ENCODE results near the gene RTTN. TPM values are rescaled to one million over a fixed set of nuclear protein-coding genes. Genes with fewer than 3 reads are reported as not detected.
A peak's percentile ranks its signal among the peaks of the same experiment; 100 is the strongest.

RTTN gene
- polyA plus RNA-seq, 2 of the 4 experiments (the other 2 are of a cell fraction) = 8.4 to 24.6 TPM

- DNase-seq (ENCODE audit: low read depth in 1 of 2, low spot score in 1 of 2) (peak; percentile 10 to 62), ATAC-seq (peak; percentile 59 to 79; a peak in 3 of 6 replicates), FAIRE-seq (no peak)
- peak overlapping the region; percentile 23 for H3K4me2 ChIP-seq
- TF ChIP-seq FOXS1 (CRISPR knock-in tag; IDR thresholded peaks at IDR 0.05) (no peak), HOXB5 (CRISPR knock-in tag; IDR thresholded peaks at IDR 0.05) (no peak), MAZ (IDR thresholded peaks at IDR 0.05; ENCODE audit: borderline replicate concordance, low read depth, low read length) (no peak), CTCF (IDR thresholded peaks at IDR 0.05) (peak; percentile 77), EHMT2 (IDR thresholded peaks at IDR 0.05; ENCODE audit: low read depth) (no peak), FOSB (CRISPR knock-in tag; IDR thresholded peaks at IDR 0.05) (no peak), SMC3 (IDR thresholded peaks at IDR 0.05) (peak; percentile 86), HEYL (CRISPR knock-in tag; IDR thresholded peaks at IDR 0.05) (no peak), ZSCAN20 (CRISPR knock-in tag; IDR thresholded peaks at IDR 0.05) (no peak), TFCP2L1 (CRISPR knock-in tag; IDR thresholded peaks at IDR 0.05) (no peak), EP300 (IDR thresholded peaks at IDR 0.05) (no peak), ZFP36 (IDR thresholded peaks at IDR 0.05; ENCODE audit: borderline replicate concordance, partially characterized antibody) (no peak), PHF8 (IDR thresholded peaks at IDR 0.05; ENCODE audit: borderline replicate concordance, low read depth) (no peak), HMGXB4 (CRISPR knock-in tag; IDR thresholded peaks at IDR 0.05; ENCODE audit: borderline replicate concordance) (no peak), NPAS2 (CRISPR knock-in tag; IDR thresholded peaks at IDR 0.05; ENCODE audit: borderline replicate concordance) (no peak), E2F6 (IDR thresholded peaks at IDR 0.05; ENCODE audit: borderline replicate concordance, low read depth) (no peak), RCOR1 (IDR thresholded peaks at IDR 0.05; ENCODE audit: low read depth, low read length) (no peak), HES2 (IDR thresholded peaks at IDR 0.05) (no peak), ZC3H11A (IDR thresholded peaks at IDR 0.05) (no peak), CEBPB (IDR thresholded peaks at IDR 0.05) (peak in 1 of 2 experiments; percentile 27; a peak in 1 of 4 replicates), BHLHE40 (IDR thresholded peaks at IDR 0.05; ENCODE audit: low read depth, low read length) (no peak), USF2 (IDR thresholded peaks at IDR 0.05) (no peak), ELK1 (IDR thresholded peaks at IDR 0.05; ENCODE audit: low read depth, low read length) (no peak), RAD21 (conservative IDR thresholded peaks at IDR 0.05 in 1 of 2, IDR thresholded peaks at IDR 0.05 in 1 of 2) (peak; percentile 80 to 82), RFX5 (IDR thresholded peaks at IDR 0.05) (no peak), KDM1A (IDR thresholded peaks at IDR 0.05; ENCODE audit: low read depth) (no peak)
- no peak overlapping the region for H3K4me3 ChIP-seq
- CTCF ChIA-PET = interaction anchor here (0.6 to 4.5 kb wide), 26 partner anchors 8 to 263 kb away, joined by 3 to 55 read pairs (median 4); partner anchors contain the start of gene RTTN
- peaks cover 37% of the 10 kb centered on the region for H3K4me1 ChIP-seq
- WGBS (ENCODE audit: missing lambda C conversion rate) = 31% methylated on average over 5 of the region's 5 CpGs
- POLR2A ChIA-PET = interaction anchor here (0.5 to 0.6 kb wide), 2 partner anchors 97 to 255 kb away, joined by 3 to 5 read pairs; no protein-coding TSS in a partner anchor
- H3K9me3 ChIP-seq = no peaks in the 10 kb centered on the region
- H3K27ac ChIP-seq = peak overlapping the region; percentile 73 to 81
Measured at GRCh38 chr18:70195852-70196434, 9.5 kb downstream of the RTTN start.

Measured in A549 (cell line).